HG03280 (cell line): ENCODE measurements around the gene ZNF761.
A peak's percentile ranks its signal among the peaks of the same experiment; 100 is the strongest.
"Not testable (repeated sequence)": the region's sequence is repeated elsewhere in the genome, so short reads cannot be mapped to it uniquely, and the experiment has no call there.

ENCODE experiments used
- ATAC-seq: cut with Tn5 transposase; IDR thresholded peaks from one replicate; pipeline ENCODE4 v1.9.1; 2021; ENCODE audit warnings: mild to moderate bottlenecking, moderate library complexity; ENCODE audit not compliant: unreplicated experiment

The ZNF761 gene

DNA sequence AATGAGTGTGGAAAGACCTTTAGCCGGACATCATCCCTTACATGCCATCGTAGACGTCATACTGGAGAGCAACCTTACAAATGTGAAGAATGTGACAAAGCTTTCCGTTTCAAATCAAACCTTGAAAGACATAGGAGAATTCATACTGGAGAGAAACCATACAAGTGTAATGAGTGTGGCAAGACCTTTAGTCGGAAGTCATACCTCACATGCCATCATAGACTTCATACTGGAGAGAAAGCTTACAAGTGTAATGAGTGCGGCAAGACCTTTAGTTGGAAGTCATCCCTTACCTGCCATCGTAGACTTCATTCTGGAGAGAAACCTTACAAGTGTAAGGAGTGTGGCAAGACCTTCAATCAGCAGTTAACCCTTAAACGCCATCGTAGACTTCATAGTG lies 24.0 kb downstream of the ZNF761 start:
- ATAC-seq: no peak

- ATAC-seq: not testable (repeated sequence)
Observed at GRCh38 chr19:53460131-53460721, 28.4 kb downstream of the ZNF761 start.

- no peak for ATAC-seq
Observed at GRCh38 chr19:53461866-53462265, 30.1 kb downstream of the ZNF761 start.

GRCh38 chr19:53462861-53463260 lies 31.1 kb downstream of the ZNF761 start:
- ATAC-seq: no peak

DNA sequence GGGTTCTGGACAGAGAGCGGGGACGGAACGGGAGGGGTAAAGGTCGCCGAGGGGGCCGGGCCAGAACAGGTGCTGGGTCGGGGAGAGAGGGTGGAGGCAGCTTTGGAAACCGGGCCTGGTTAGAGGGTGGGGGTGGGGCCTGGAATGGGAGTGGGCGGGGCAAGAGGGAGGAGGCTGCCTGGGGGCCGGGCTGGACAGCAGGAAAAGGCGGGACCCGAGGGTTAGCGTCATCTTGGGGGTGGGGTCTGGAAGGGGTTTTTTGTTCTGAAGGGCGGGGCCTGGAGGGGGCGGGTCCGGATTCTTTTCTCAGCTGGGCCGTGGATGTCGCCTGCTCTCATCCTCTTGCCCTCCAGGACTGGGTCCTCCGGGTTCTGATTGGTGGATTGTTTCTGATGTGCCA lies 31.5 kb downstream of the ZNF761 start:
- no peak for ATAC-seq

GRCh38 chr19:53466726-53467484 lies 35.1 kb downstream of the ZNF761 start:
- ATAC-seq: no peak

GRCh38 chr19:53467485-53468262 lies 35.9 kb downstream of the ZNF761 start, which contains the start of gene ZNF813:
ZNF813 (plus strand) TSS chr19:53467733; CDS start chr19:53483823, 16,090 bp downstream.
- ATAC-seq: peak; percentile 95

GRCh38 chr19:53468628-53469027 lies 36.8 kb downstream of the ZNF761 start:
- not testable (repeated sequence) for ATAC-seq

DNA sequence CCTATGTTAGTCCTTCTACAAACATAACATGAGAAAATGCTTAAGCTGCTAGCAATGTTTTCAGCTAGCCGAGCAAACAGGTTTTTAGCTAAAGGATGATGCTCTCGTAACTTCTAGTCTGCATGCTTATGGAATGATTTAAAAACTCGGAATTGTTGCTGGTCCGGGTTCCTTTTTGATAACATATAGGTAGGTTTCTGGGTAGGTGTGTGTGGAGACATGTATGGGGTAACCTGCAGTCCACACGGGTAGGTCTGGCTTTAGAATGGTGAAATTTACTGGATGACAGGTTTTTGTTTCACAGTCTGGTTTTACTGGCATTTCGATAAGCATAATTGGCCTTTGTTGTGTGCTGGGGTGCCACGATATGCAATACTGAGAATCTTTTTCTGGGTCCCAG lies 40.1 kb downstream of the ZNF761 start:
- ATAC-seq: no peak

DNA sequence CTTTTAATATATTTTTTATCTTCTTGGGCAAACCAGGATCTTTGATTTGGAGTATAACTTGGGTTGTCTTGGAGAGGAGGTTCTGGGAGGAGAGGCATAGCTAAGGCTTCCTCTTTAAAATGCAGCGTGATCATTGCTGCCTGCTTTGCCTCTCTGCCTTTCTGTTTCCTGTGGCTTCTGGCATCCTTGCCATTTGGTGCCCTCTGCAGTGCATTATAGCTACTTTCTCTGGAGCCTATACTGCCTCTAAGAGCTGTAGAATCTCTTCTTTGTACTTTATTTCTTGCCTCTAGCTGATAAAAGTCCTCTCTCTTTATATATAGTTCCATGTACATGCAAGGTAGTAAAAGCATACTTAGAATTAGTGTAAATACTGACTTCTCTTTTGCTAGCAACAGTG lies 43.0 kb downstream of the ZNF761 start:
- ATAC-seq: not testable (repeated sequence)

DNA sequence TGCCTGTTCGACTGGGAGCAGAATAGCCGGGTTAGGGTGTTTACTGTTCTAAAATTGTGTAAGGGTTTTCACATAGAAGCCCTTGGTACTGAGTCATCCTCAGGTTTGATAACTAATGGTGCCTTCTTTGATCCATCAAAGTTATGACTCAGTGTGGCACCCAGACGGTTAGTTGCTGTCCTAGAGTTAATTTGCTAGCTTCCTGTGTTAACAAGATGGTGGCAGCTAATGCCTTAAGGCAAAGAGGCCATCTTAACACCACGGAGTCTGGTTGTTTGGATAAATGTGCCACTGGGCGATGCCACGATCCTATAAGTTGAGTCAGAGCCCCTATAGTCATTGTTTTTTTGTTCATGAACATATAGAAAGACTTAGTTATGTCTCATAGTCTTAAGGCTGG lies 43.7 kb downstream of the ZNF761 start:
- not testable (repeated sequence) for ATAC-seq

- ATAC-seq: not testable (repeated sequence)
Observed at GRCh38 chr19:53483751-53484150, 52.0 kb downstream of the ZNF761 start.

- ATAC-seq: no peak
Observed at GRCh38 chr19:53485046-53486004, 53.5 kb downstream of the ZNF761 start.

DNA sequence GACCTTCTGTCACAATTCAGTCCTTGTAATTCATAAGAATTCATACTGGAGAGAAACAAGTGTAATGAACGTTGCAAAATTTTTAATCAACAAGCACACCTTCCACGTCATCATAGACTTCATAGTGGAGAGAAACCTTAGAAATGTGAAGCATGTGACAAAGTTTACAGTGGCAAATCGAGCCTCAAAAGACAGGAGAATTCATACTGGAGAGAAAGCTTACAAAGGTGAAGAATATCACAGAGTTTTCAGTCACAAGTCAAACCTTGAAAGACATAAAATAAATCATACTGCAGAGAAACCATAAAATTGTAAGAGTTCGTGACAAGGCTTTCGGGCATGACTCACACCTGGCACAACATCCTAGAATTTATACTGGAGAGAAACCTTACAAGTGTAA lies 60.4 kb downstream of the ZNF761 start:
- ATAC-seq: no peak

DNA sequence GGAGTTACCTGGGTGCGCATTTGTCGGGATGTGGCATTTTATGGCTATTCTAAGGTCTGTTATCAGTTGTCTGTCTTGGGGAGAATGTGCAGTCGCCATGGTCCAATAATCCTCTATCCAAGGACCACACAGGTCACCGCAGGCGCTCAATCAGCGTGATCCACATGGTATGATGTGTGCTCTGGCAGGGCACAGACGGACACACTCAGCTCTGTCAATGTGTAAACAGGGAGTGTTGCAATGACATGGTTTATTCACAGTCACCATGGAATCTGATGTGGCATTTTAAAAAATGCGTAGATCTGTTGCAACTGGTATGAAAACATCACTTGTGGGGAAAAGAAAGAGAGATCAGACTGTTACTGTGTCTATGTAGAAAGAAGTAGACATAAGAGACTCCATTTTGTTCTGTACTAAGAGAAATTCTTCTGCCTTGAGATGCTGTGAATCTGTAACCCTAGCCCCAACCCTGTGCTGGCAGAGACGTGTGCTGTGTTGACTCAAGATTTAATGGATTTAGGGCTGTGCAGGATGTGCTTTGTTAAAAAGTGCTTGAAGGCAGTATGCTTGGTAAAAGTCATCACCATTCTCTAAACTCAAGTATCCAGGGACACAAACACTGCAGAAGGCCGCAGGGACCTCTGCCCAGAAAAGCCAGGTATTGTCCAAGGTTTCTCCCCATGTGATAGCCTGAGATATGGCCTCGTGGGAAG lies 65.7 kb downstream of the ZNF761 start:
- not testable (repeated sequence) for ATAC-seq

DNA sequence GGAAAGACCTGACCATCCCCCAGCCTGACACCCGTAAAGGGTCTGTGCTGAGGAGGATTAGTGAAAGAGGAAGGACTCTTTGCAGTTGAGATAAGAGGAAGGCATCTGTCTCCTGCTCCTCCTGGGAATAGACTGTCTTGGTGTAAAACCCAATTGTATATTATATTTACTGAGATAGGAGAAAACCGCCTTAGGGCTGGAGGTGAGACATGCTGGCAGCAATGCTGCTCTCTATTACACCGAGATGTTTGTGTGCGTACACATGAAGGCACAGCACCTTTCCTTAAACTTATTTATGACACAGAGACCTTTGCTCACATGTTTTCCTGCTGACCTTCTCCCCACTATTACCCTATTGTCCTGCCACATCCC lies 66.2 kb downstream of the ZNF761 start:
- ATAC-seq: not testable (repeated sequence)

DNA sequence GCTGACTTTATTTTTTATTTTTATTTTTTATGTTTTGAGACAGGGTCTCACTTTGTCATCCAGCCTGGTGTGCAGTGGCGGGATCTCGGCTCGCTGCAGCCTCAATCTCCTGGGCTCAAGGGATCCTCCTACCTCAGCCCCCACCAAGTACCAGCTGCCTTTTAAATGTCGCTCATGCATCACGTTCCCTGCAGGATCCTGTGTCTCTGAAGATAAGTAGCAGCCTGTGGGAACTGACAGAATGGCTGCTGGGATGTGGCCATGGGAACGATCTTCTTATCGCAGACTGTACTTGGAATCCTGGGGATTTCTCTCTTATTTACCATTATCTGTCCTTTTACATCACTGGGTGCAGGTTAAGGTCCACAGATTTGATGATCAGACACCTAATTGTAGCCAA lies 71.4 kb downstream of the ZNF761 start:
- ATAC-seq: not testable (repeated sequence)

DNA sequence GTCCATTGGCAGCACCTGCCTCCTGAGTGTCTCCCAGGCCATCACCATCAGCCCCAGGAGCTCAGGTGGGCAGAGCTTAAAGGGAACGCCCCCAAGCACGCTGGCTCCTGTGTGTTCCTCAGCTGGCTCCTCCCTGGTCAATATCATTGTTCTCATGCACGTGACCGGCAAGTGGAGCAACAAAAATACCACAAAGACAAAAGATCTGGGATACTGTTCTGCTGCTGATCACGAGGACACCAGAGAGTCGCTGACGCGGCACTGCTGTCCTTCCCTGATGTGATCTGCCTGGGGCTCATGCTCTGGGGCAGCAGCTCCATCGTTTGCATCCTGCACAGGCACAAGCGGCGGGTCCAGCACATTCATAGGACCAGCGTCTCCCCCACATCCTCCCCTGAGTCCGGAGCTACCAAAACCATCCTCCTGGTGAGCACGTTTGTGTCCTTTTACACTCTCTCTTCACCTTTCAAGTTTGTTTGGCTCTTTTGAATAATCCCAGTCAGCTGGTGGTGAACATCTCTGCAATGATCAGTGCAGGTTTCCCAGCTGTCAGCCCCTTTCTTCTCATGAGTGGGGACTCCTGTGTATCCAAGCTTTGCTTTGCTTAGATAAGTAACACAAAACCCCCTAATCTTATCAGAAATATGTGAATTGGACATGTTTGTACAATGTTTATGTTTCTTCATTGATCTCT lies 72.0 kb downstream of the ZNF761 start:
- ATAC-seq: not testable (repeated sequence)

GRCh38 chr19:53504365-53504703 lies 72.5 kb downstream of the ZNF761 start:
- ATAC-seq: not testable (repeated sequence)
